ENCODE measurements around the gene RBM12.

The RBM12 gene

GRCh38 chr20:35652641-35653429 lies 11.9 kb downstream of the RBM12 start:
- no peak for DNase-seq

- no peak for DNase-seq
Measured at GRCh38 chr20:35651958-35652357, 12.7 kb downstream of the RBM12 start.

DNA sequence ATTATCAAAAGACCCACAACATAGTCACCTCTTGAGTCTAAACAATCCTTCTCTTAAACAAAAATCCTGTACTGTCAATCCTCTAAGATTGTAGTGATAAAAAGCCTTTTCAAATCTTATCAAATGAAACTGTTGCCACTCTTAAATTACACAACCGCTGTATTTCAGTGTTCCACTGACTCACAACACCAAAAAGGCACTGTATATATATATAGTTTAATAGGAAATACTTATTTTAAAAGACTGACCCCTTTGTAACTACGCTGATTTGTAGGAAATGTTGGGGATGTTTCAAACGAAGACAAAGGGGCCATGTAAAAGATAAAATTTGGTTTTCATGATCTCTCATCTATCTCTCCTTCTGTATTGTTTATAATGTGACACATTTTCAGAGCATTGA lies 14.1 kb downstream of the RBM12 start:
- DNase-seq: no peak

DNA sequence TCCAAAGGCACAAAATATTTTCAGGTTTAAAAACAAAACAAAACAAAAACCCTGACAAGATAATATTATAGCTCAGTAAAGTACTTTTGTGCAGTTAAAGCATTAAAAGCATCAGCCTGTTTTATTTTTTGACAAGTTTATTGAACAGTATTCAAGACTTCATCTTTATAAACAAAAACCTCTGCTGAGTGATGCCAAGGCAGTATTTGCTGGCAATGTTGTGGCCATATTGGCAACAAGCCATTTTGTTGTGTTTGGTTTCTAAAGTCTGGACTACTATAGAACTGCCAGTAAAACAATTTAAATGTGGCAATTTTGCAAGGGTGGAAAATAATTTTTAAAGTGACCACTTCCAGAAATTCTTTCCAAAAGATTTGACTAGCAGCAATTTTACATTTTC lies 15.9 kb downstream of the RBM12 start:
- no peak for DNase-seq

DNA sequence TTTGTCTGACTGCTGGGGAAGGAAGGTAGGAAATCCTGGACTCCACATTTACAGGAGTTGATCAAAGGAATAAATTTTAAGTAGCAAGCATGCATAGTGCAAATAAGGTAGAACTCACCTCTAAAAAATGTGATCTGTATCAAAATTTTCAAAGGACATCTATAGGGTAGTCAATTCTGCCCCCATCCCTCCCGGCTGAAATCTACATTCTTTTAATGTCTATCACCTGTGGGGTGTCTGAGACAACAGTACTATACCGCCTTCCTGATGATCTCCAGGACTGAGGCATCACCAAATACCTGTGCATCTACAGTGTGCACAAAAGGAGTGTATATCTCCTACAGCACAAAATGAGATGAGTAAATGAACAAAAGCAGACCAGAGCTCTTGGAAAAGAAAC lies 19.9 kb downstream of the RBM12 start:
- no peak for DNase-seq

DNA sequence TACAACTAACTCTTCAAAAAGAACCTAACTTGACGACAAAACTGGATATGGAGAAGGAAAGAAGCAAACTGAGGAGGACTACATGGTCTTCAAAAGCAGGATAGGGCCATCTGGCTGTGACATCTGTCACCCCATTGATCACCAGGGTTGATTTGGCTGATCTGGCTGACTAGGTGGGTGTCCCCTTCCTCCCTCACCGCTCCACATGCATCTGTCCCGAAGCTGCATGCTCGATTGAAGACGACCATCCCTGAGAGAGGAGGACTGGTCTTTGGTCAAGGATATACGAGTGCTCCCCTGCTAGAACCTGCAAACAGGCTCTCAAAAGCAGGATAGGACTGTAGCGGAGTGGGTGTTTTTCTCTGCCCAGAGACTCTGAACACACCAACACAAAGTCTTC lies 21.7 kb downstream of the RBM12 start:
- DNase-seq: no peak

DNA sequence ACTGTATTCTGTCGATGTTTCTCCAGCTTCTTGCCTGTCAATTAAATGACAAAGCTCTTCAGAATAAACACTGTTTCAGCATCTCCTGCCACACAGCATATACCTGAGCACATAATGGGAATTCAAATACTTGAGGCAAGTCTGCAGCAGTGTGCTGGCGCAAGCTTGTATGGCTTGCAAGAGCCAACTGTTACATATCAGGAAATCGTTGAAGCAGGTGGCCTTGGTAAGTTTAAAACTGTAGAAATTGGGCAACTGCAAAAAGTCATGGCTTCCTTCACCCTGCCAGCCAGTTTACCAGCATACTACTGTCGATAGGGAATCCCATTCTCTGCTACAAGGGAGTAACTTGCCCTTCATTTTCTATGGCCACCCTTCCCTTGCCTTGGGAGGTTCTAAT lies 23.0 kb downstream of the RBM12 start:
- DNase-seq: no peak

DNA sequence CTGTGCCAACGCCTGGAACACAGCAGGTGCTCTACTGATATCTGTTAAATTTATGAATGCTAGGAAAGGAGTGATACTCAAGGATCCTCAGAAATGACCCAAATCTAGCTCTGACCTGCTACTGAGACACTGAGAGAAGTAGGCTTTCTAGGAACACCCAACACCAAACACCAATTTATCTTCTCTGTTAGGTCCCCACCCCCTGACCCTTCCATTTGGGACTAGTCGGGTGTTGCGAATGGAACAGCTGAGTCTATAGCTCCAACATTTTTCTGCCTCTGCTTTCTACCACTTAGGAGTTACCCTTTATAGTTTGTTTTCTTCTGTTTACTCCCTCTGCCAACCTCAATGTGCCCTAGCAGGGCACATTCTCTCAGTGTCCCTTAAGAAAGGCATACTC lies 24.0 kb downstream of the RBM12 start:
- DNase-seq: no peak

DNA sequence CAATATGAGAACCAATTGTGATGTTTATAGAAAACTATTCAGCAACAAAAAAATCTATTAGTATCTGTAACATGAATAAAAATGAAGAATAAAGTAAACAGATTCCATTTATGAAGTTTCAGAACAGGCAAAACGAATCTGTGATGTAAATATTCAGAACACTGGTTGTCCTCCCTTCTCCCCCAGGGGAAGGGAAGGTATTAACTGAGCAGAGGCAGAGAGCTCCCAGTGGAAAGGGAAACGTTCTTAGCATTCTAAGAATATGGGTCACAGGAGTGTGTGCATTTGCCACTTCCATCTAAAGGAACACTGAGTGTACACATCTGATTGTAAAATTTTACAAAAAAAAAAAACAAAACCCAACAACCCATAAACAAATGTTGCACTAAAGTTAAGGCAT lies 25.9 kb downstream of the RBM12 start:
- no peak for DNase-seq

GRCh38 chr20:35637276-35637675 lies 27.4 kb downstream of the RBM12 start:
- no peak for DNase-seq

DNA sequence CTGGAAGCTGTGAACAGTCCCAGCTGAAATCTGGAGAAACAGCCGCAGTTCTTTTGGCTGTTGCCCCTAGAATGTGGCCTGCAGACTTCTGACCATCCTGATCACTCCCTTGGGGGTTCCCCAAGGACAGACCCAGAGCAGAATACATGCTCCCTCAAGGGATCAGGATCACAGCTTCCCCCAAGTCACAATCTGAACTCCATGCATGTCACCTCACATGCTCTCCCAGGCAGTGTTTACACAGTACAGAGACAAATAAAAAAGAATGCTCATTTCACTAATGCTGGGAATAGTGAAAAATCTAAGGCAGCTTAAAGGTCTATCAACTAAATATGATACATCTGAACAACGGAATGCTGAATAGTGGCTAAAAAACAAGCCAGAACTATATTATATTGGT lies 28.6 kb downstream of the RBM12 start:
- DNase-seq: no peak

GRCh38 chr20:35635652-35636051 lies 29.0 kb downstream of the RBM12 start:
- DNase-seq: no peak

- no peak for DNase-seq
Measured at GRCh38 chr20:35632539-35633115, 32.1 kb downstream of the RBM12 start.

- no peak for DNase-seq
Measured at GRCh38 chr20:35630636-35631035, 34.1 kb downstream of the RBM12 start.

DNA sequence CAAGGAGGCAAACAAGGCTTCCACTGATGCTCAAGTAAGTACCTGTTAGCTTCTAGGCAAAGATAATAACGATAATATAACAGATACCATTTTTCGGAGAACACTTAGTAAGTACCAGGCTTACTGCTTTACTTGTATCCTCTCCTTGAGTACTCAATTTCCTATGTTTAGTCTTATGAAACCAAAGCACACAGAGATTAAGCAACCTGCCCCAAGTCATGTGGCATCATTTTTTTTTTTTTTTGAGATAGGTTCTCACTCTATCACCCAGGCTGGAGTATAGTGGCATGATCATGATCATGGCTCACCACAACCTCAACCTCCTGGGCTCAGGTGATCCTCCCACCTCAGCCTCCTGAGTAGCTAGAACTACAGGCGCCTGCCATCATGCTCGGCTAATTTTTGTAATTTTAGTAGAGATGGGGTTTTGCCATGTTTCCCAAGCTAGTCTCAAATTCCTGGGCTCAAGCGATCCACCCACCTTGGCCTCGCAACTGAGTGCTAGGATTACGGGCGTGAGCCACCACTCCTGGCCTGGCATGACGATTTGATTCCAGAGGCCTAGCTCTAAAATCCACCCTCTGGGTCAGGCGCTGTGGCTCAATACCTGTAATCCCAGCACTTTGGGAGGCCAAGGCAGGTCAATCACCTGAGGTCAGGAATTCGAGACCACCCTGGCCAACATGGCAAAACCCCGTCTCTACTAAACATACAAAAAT lies 35.1 kb downstream of the RBM12 start:
- DNase-seq: no peak

- DNase-seq: no peak
Measured at GRCh38 chr20:35627121-35627520, 37.6 kb downstream of the RBM12 start.

GRCh38 chr20:35626386-35627001 lies 38.2 kb downstream of the RBM12 start:
- no peak for DNase-seq

GRCh38 chr20:35625584-35626385 lies 38.9 kb downstream of the RBM12 start:
- DNase-seq: no peak

DNA sequence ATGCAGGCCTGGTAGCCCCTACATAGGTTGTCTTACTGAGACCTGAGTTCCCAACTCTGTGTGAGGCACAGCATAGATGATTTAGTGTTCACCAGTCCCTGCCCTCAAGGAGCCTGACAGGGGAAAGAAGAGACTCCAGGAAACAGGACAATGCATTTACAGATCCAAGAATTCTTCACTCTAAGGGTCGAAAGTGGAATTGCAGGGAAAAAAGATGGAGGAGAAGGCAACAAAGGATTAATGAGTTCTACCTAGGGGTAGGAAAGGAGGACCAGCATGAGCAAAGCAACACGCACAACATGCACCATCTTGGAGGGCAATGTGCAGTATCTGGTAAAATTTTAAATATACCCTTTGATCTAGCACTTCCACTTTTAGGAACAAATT lies 43.1 kb downstream of the RBM12 start:
- DNase-seq: no peak

- no peak for DNase-seq
Measured at GRCh38 chr20:35620818-35621559, 43.7 kb downstream of the RBM12 start.

- peak; percentile 43 to 60 (median 58) for DNase-seq
Measured at GRCh38 chr20:35619196-35620095, 45.3 kb downstream of the RBM12 start.
